ENCODE results near the gene ZC3H18. TPM values are rescaled to one million over a fixed set of nuclear protein-coding genes. Genes with fewer than 3 reads are reported as not detected.

The ZC3H18 gene
- total RNA-seq, 1 donor from 2014 or later: 49.3 TPM

- no peak overlapping the region for H3K4me3 Mint-ChIP-seq (ENCODE audit: unreplicated experiment)
- no peak for DNase-seq (ENCODE audit: low spot score)
- H3K36me3 Mint-ChIP-seq (ENCODE audit: low read depth, unreplicated experiment): no peaks in the 10 kb centered on the region
- H3K27me3 Mint-ChIP-seq (ENCODE audit: unreplicated experiment): peaks cover 7% of the 10 kb centered on the region
- TF ChIP-seq, protein P1, sequence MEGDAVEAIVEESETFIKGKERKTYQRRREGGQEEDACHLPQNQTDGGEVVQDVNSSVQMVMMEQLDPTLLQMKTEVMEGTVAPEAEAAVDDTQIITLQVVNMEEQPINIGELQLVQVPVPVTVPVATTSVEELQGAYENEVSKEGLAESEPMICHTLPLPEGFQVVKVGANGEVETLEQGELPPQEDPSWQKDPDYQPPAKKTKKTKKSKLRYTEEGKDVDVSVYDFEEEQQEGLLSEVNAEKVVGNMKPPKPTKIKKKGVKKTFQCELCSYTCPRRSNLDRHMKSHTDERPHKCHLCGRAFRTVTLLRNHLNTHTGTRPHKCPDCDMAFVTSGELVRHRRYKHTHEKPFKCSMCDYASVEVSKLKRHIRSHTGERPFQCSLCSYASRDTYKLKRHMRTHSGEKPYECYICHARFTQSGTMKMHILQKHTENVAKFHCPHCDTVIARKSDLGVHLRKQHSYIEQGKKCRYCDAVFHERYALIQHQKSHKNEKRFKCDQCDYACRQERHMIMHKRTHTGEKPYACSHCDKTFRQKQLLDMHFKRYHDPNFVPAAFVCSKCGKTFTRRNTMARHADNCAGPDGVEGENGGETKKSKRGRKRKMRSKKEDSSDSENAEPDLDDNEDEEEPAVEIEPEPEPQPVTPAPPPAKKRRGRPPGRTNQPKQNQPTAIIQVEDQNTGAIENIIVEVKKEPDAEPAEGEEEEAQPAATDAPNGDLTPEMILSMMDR (IDR thresholded peaks at IDR 0.05; ENCODE audit: unreplicated experiment): no peak
- peaks cover 5% of the 10 kb centered on the region for H3K4me1 Mint-ChIP-seq (ENCODE audit: unreplicated experiment)
- H3K27ac Mint-ChIP-seq (ENCODE audit: unreplicated experiment): no peak overlapping the region
- no peaks in the 10 kb centered on the region for H3K9me3 Mint-ChIP-seq (ENCODE audit: unreplicated experiment)
These were observed 82.0 kb downstream of the ZC3H18 start for GRCh38 chr16:88651989-88652761.

GRCh38 chr16:88652762-88653063 is 82.5 kb downstream of the ZC3H18 start:
- Mint-ChIP-seq H3K4me1 (ENCODE audit: unreplicated experiment) (peaks cover 5% of the 10 kb centered on the region), H3K9me3 (ENCODE audit: unreplicated experiment) (no peaks in the 10 kb centered on the region), H3K4me3 (ENCODE audit: unreplicated experiment) (no peak overlapping the region), H3K36me3 (ENCODE audit: low read depth, unreplicated experiment) (no peaks in the 10 kb centered on the region), H3K27me3 (ENCODE audit: unreplicated experiment) (peaks cover 7% of the 10 kb centered on the region), H3K27ac (ENCODE audit: unreplicated experiment) (no peak overlapping the region)
- no peak for DNase-seq (ENCODE audit: low spot score)
- TF ChIP-seq, protein P1 (IDR thresholded peaks at IDR 0.05; ENCODE audit: unreplicated experiment): no peak

DNA sequence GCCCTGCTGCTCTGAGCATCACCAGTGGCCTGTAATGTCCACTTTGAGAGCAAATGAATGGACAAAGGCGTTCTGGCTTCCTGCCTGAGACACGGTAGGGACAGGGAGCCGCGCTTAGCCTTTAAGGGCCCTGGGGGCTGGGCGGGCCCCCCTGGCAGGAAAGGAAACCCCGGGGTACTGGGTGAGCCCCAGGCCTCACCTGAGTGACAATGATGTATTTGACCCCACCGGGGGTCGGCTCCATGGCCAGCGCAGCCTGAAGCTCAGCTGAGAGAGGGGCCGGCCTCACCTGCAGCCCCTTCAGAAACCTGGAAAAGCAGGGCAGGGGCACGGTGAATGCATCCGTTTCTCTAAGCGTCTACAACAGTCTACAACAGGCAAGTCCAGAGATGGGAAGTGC is 82.9 kb downstream of the ZC3H18 start:
- Mint-ChIP-seq H3K36me3 (ENCODE audit: low read depth, unreplicated experiment) (no peaks in the 10 kb centered on the region), H3K9me3 (ENCODE audit: unreplicated experiment) (no peaks in the 10 kb centered on the region), H3K27ac (ENCODE audit: unreplicated experiment) (no peak overlapping the region), H3K4me1 (ENCODE audit: unreplicated experiment) (peaks cover 5% of the 10 kb centered on the region), H3K4me3 (ENCODE audit: unreplicated experiment) (no peak overlapping the region), H3K27me3 (ENCODE audit: unreplicated experiment) (peaks cover 7% of the 10 kb centered on the region)
- no peak for DNase-seq (ENCODE audit: low spot score)
- TF ChIP-seq, protein P1 (IDR thresholded peaks at IDR 0.05; ENCODE audit: unreplicated experiment): no peak

DNA sequence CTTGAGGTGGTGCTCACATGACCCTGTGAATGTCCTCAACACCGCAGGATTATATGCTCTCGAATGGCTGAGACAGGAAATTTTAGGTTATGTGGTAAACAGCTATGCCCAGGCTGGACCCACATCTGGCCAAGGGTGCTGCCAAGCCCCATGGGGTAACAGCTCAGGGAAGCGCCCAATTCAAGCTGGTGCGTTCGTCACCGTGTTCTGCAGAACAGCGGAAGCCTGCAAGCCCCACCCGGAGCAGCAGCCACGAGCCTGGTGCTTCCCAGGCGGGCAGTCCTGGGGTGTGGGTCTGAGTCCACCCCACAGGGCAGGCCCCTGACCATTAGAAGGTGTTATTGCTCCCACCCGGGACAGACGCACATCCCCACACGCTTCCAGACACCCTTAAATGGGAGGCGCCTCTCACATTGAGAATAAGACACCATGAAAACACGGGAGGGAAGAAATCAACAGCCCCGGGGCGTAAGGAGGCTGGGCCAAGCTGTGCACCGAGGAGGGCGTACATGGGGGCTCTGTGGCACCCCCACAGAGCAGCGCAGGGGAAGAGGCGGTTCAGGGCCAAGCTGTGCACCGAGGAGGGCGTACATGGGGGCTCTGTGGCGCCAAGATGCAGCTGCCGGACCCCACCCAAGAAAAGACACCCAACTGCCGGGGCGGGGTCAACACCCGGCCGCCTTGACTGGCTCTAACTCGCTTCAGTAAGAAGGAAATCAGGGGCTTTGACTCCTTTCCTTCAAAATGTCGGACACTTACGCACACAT is 83.6 kb downstream of the ZC3H18 start:
- Mint-ChIP-seq H3K36me3 (ENCODE audit: low read depth, unreplicated experiment) (no peaks in the 10 kb centered on the region), H3K4me3 (ENCODE audit: unreplicated experiment) (no peak overlapping the region), H3K27ac (ENCODE audit: unreplicated experiment) (no peak overlapping the region)

More for the DNA sequence above, 83.6 kb downstream of the ZC3H18 start:
- DNase-seq (ENCODE audit: low spot score): no peak
- Mint-ChIP-seq H3K27me3 (ENCODE audit: unreplicated experiment) (peaks cover 5% of the 10 kb centered on the region), H3K9me3 (ENCODE audit: unreplicated experiment) (no peaks in the 10 kb centered on the region), H3K4me1 (ENCODE audit: unreplicated experiment) (peaks cover 5% of the 10 kb centered on the region)
- TF ChIP-seq, protein P1 (IDR thresholded peaks at IDR 0.05; ENCODE audit: unreplicated experiment): no peak

All from endothelial cell (in vitro differentiated cells).